Measurements from ENCODE around the gene GUCA1C.

Gene GUCA1C

GRCh38 chr3:108970561-108970960 lies 16.9 kb upstream of the GUCA1C start:
- H3K27ac ChIP-seq = no peak overlapping the region
- TF ChIP-seq CTCF (conservative IDR thresholded peaks at IDR 0.05) = no peak

GRCh38 chr3:108966773-108967172 lies 13.1 kb upstream of the GUCA1C start:
- no peak overlapping the region for H3K27ac ChIP-seq
- no peak for TF ChIP-seq CTCF (conservative IDR thresholded peaks at IDR 0.05)

GRCh38 chr3:108959017-108959416 lies 5.3 kb upstream of the GUCA1C start:
- no peak overlapping the region for H3K27ac ChIP-seq
- no peak for TF ChIP-seq CTCF (conservative IDR thresholded peaks at IDR 0.05)

- H3K27ac ChIP-seq = no peak overlapping the region
- TF ChIP-seq CTCF (conservative IDR thresholded peaks at IDR 0.05) = no peak
Observed at GRCh38 chr3:108953210-108953609, 469 bp downstream of the GUCA1C start.

GRCh38 chr3:108951820-108952501 lies 1.7 kb downstream of the GUCA1C start:
- no peak overlapping the region for H3K27ac ChIP-seq
- no peak for TF ChIP-seq CTCF (conservative IDR thresholded peaks at IDR 0.05)

GRCh38 chr3:108947855-108948254 lies 5.8 kb downstream of the GUCA1C start:
- TF ChIP-seq CTCF (conservative IDR thresholded peaks at IDR 0.05) = no peak
- H3K27ac ChIP-seq = no peak overlapping the region

- no peak for TF ChIP-seq CTCF (conservative IDR thresholded peaks at IDR 0.05)
- no peak overlapping the region for H3K27ac ChIP-seq
Observed at GRCh38 chr3:108946292-108947285, 7.1 kb downstream of the GUCA1C start.
